Coronary artery (tissue), 2 donors: ENCODE data around the gene ANKS1A.
"Not testable (repeated sequence)": the region's sequence is repeated elsewhere in the genome, so short reads cannot be mapped to it uniquely, and the experiment has no call there.

Source experiments
- DNase-seq: peaks from one replicate; pipeline ENCODE4 v3.0.0-alpha.2; 2017; ENCODE audit warnings: low spot score
- H3K27ac ChIP-seq, 2 donors: fragments of 200-600 bp; sonication (generic); one replicate each; pipeline ENCODE4 v1.5.1; 2016 to 2019
- H3K4me3 ChIP-seq: fragments of 200-600 bp; sonication (generic); 2 replicates; pipeline ENCODE4 v1.5.1; 2016; ENCODE audit warnings: mild to moderate bottlenecking, moderate library complexity
- TF ChIP-seq, protein P1 (sequence below): fragments of 200-600 bp; sonication (generic); IDR thresholded peaks from one replicate; pipeline ENCODE4 v1.5.1; 2019; ENCODE audit warnings: antibody characterized with exemption

The ANKS1A gene

DNA sequence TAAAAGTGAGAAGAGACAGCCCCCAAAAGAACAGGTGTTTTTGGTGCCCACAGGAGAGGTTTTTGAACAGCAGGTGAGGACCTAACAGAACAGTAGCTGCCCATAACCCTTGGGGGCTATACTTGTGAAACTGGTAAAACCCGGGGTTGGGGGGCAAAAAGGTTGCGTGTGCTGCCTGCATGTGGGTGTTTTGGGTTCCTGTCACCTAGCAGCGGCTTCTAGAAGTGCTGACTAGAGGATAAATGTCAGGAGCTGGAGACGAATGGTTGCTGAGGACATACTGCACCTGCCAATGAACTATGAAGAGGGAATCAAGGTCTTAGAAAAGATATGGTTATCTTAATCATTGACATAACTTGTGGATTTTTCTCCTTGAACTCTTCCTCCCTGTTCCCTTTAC lies 17.2 kb upstream of the ANKS1A start:
- TF ChIP-seq, protein P1, sequence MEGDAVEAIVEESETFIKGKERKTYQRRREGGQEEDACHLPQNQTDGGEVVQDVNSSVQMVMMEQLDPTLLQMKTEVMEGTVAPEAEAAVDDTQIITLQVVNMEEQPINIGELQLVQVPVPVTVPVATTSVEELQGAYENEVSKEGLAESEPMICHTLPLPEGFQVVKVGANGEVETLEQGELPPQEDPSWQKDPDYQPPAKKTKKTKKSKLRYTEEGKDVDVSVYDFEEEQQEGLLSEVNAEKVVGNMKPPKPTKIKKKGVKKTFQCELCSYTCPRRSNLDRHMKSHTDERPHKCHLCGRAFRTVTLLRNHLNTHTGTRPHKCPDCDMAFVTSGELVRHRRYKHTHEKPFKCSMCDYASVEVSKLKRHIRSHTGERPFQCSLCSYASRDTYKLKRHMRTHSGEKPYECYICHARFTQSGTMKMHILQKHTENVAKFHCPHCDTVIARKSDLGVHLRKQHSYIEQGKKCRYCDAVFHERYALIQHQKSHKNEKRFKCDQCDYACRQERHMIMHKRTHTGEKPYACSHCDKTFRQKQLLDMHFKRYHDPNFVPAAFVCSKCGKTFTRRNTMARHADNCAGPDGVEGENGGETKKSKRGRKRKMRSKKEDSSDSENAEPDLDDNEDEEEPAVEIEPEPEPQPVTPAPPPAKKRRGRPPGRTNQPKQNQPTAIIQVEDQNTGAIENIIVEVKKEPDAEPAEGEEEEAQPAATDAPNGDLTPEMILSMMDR = no peak
- Histone ChIP-seq H3K4me3 (no peak overlapping the region), H3K27ac (no peak overlapping the region)
- no peak for DNase-seq

DNA sequence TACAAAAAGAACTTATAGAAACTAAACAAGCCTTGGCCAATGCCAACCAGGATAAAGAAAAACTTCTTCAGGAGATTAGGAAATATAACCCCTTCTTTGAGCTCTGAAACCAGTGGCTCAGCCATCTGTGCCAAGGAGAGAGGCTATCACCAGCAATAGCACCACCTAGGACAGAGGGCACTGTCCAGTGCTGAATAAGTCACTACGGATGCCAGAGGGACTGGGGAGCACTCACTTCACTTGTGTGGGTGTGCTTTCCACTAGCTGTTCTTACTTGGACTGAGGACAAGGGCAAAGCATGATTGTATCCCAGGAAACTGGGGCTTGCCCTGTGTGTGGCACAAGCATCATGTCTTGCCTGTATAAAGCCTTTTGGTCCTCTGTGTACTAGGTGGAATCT lies 16.7 kb upstream of the ANKS1A start:
- H3K4me3 ChIP-seq = no peak overlapping the region
- H3K27ac ChIP-seq = no peak overlapping the region
- no peak for DNase-seq
- TF ChIP-seq, protein P1 = no peak

DNA sequence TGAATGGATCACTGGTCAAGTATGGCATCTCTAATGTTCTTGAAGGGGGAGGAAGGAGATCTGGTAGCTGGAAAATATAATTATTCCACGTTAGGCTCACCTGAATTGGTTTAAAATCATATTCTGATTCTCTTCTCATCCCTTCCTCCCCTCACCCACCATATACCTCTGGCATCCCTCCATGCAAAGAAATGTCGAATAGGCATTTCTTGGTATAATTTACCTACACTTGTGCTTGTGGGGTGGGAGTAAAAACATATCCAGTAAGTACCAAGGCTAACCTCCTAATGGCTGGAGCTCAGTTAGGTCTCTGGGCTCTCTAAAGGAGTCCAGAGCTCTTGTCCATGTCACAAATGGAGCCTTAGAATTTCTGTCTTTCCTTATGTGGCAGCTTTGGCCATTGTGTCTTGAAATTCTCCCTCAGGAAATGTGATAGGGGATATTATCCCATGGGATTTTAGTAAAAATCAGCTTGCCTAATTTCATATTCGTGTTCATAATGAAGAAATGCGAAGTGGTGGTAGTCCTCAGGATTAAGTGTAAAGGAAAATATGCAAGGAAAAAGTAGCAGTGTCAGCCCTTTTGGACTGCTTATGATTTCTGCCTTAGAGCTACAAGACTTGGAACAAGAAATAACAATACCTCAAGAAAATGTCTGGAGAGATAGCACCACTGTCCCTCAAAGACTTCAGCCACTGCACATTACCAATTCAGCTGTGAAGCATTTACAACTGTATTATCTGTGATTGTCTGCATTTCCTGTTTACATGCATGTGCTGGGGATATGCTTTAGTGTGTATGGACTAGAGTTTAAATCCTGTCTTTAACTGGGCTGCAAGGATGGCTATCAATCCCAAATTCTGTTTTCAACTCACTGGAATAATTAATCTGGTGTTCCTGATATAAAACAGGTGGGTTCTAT lies 13.5 kb upstream of the ANKS1A start:
- TF ChIP-seq, protein P1 = no peak

DNA sequence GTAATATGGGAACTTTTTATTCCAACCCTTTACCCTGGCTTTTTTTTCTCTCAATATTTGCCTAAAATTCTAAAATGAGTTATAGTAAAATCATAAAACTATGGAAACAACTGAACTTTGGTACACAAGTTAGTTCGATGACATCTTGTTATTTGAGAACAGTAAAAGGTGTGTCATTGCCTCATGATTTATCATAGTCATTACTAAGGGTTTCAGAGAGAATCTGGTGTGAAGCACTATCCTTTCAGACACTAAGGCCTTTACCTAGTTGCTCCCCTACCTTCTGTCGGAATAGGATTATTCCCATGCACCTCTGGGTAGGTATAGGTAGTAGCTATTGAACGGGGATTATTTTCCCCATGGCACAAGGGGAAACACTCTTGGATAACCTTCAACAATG lies 12.6 kb upstream of the ANKS1A start:
- Histone ChIP-seq H3K4me3 (no peak overlapping the region), H3K27ac (no peak overlapping the region)
- TF ChIP-seq, protein P1 = no peak
- DNase-seq = no peak

More for the DNA sequence above, 13.5 kb upstream of the ANKS1A start:
- Histone ChIP-seq H3K4me3 (no peak overlapping the region), H3K27ac (no peak overlapping the region)
- DNase-seq = no peak

DNA sequence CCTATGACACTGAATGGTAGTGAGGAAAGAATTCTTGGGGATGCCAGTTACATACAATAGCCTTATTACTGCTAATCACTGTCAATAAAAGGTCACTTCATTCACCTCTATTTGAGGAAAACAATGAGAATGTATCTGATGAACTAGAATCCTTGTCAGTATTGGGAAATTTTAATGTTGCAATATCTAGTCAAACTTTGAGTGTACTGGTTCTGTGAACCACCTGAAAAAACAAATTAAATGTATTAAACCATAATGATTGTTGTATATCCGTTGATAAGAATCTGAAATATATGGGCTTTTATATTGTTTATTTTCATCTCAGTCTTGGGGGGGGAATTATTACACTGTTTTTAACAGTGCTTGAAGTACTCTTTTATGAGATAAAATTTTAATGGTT lies 11.8 kb upstream of the ANKS1A start:
- DNase-seq = no peak
- TF ChIP-seq, protein P1 = no peak
- H3K4me3 ChIP-seq = no peak overlapping the region
- no peak overlapping the region for H3K27ac ChIP-seq

DNA sequence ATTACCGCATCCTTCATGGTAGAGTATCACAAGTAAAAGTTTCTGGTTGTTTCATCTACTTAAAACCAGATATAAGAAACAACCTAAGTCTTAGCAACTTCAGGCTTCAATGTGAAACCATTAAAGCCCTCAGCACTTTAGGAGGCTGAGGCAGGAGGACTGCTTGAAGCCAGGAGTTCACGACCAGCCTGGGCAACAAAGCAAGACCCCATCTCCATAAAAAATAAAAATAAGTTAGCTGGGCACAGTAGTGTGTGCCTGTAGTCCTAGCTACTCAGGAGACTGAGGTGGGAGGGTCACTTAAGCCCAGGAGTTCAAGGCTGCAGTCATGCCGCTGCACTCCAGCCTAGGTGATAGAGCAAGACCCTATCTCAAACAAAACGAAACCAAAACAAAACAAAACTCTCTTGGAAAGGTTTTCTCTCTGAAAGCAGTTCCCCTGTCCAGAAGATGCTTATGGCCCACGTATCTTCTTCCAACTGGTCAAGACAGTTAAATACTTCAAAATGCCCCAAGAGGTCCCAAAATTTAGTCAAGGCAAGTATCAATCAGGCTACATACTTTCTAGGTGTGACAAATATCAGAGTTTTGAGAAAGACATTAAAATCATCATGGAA lies 11.1 kb upstream of the ANKS1A start:
- Histone ChIP-seq H3K27ac (no peak overlapping the region), H3K4me3 (no peak overlapping the region)
- no peak for DNase-seq
- TF ChIP-seq, protein P1 = no peak

DNA sequence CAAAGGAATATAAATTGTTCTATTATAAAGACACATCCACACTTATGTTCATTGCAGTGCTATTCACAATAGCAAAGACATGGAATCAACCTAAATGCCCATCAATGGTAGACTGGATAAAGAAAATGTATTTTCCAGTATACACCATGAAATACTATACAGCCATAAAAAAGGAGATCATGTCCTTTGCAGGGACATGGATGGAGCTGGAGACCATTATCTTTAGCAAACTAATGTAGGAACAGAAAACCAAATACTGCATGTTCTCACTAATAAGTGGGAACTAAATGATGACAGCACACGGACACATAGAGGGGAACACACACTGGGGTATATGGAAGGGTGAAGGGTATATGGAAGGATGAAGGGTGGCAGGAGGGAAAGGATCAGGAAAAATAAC lies 5.0 kb upstream of the ANKS1A start:
- not testable (repeated sequence) for H3K27ac ChIP-seq, DNase-seq, H3K4me3 ChIP-seq
